Keratinocyte (primary cell): Measurements from ENCODE around the gene CDCA4. TPM values are rescaled to one million over a fixed set of nuclear protein-coding genes. Genes with fewer than 3 reads are reported as not detected.

Experiments used
- DNase-seq: peaks from one replicate; pipeline ENCODE4 v3.0.0-alpha.2; 2011; ENCODE audit warnings: low read depth, missing footprints, low spot score
- FAIRE-seq: peaks from 2 replicates; lab custom pipeline; 2011; peaks lifted over from hg19 to GRCh38; lab: Jason Lieb, UNC
- H2AFZ ChIP-seq: 2 replicates; pipeline ENCODE4 v1.6.0; 2012; ENCODE audit warnings: low read length, control low read depth, inconsistent platforms; ENCODE audit not compliant: control insufficient read depth
- H3K27ac ChIP-seq: 2 replicates; pipeline ENCODE4 v1.5.1; 2011; ENCODE audit warnings: low read length; ENCODE audit not compliant: control insufficient read depth, insufficient read depth
- H3K27me3 ChIP-seq: 3 replicates; pipeline ENCODE4 v1.6.0; 2011; ENCODE audit warnings: low read length; ENCODE audit not compliant: control insufficient read depth, insufficient read depth; ENCODE audit errors: extremely low read depth
- H3K36me3 ChIP-seq, 2 experiments: 2 replicates in 1 of 2; 3 replicates in 1 of 2; pipeline ENCODE4 v1.5.1; 2011; ENCODE audit warnings: low read length in 2 of 2, mild to moderate bottlenecking in 1 of 2; ENCODE audit not compliant: control insufficient read depth in 2 of 2, insufficient read depth in 2 of 2; ENCODE audit errors: extremely low read depth in 1 of 2
- H3K4me1 ChIP-seq: 3 replicates; pipeline ENCODE4 v1.5.1; 2011; ENCODE audit warnings: low read length; ENCODE audit not compliant: control insufficient read depth, insufficient read depth; ENCODE audit errors: extremely low read depth
- H3K4me2 ChIP-seq: 3 replicates; pipeline ENCODE4 v1.6.0; 2011; ENCODE audit warnings: low read depth, low read length; ENCODE audit not compliant: control insufficient read depth, insufficient read depth; ENCODE audit errors: extremely low read depth
- H3K4me3 ChIP-seq, 3 experiments: fragments of 200-600 bp in 1 of 3; sonication (generic) in 1 of 3; 2 replicates in 2 of 3; 3 replicates in 1 of 3; pipeline ENCODE4 v1.5.1; 2011 to 2016; ENCODE audit warnings: low read length in 3 of 3, mild to moderate bottlenecking in 3 of 3, control low read depth in 2 of 3, inconsistent platforms in 1 of 3, low read depth in 1 of 3, mixed read lengths in 1 of 3, mixed run types in 1 of 3, moderate library complexity in 1 of 3; ENCODE audit not compliant: control insufficient read depth in 2 of 3, insufficient read depth in 2 of 3; ENCODE audit errors: extremely low read depth in 1 of 3
- H3K79me2 ChIP-seq: 2 replicates; pipeline ENCODE4 v1.6.0; 2012; ENCODE audit warnings: low read length; ENCODE audit not compliant: control insufficient read depth, insufficient read depth
- H3K9ac ChIP-seq: 3 replicates; pipeline ENCODE4 v1.6.0; 2011; ENCODE audit warnings: low read length; ENCODE audit not compliant: control insufficient read depth, insufficient read depth; ENCODE audit errors: extremely low read depth
- H3K9me1 ChIP-seq: 3 replicates; pipeline ENCODE4 v1.6.0; 2011; ENCODE audit warnings: low read length; ENCODE audit not compliant: control insufficient read depth, insufficient read depth; ENCODE audit errors: extremely low read depth
- H3K9me3 ChIP-seq: 2 replicates; pipeline ENCODE4 v1.5.1; 2012; ENCODE audit warnings: low read depth, low read length; ENCODE audit not compliant: control insufficient read depth
- H4K20me1 ChIP-seq: 3 replicates; pipeline ENCODE4 v1.6.0; 2011; ENCODE audit warnings: low read length; ENCODE audit not compliant: control insufficient read depth, insufficient read depth; ENCODE audit errors: extremely low read depth
- CTCF ChIP-seq, 3 experiments: IDR thresholded peaks in 1 of 3; conservative IDR thresholded peaks in 1 of 3; optimal IDR thresholded peaks in 1 of 3; 2 replicates in 2 of 3; 3 replicates in 1 of 3; pipeline versions ENCODE3 to v1.5.1; 2011; ENCODE audit warnings: low read length in 3 of 3, mild to moderate bottlenecking in 3 of 3, moderate library complexity in 2 of 3, control low read depth in 1 of 3, inconsistent platforms in 1 of 3; ENCODE audit not compliant: insufficient read depth in 2 of 3; ENCODE audit errors: extremely low read depth in 1 of 3
- EZH2 ChIP-seq: IDR thresholded peaks from one replicate; pipeline ENCODE4 v1.6.1; 2012; ENCODE audit warnings: inconsistent platforms, mild to moderate bottlenecking, low read length, moderate library complexity
- dilution Hi-C: fragments of 300-500 bp; cut with MboI; formaldehyde crosslinking; loops from one replicate; pipeline ENCODE4 v1.7.0; 2020; ENCODE audit warnings: low sequenced_read_pairs; ENCODE audit not compliant: extremely low pct_ligation_motif_present
- polyA plus RNA-seq, 5 experiments: library from polyadenylated mRNA; depleted of rRNA in 3 of 5; stranded (reverse) in 3 of 5; stranded (forward) in 1 of 5; unstranded in 1 of 5; fragments of >200 nt; gene quantifications; 1 replicate in 1 of 5; 2 replicates in 3 of 5; 3 replicates in 1 of 5; pipeline versions ENCODE4 v1.2.1 to v1.2.3, GENCODE V29; 2011 to 2012; ENCODE audit warnings: missing spikeins in 2 of 5, low read depth in 1 of 5, low replicate concordance in 1 of 5

CDCA4 gene
- polyA plus RNA-seq, 1 donor (not counting 4 experiments of a cell fraction or from before 2014, with no cell fraction given): 35.7 TPM

GRCh38 chr14:104994978-104995377 lies 25.9 kb downstream of the CDCA4 start:
- H4K20me1 ChIP-seq: no peaks in the 10 kb centered on the region
- DNase-seq: no peak
- H3K4me1 ChIP-seq: no peaks in the 10 kb centered on the region
- no peaks in the 10 kb centered on the region for H3K79me2 ChIP-seq
- H3K27ac ChIP-seq: no peak overlapping the region
- H3K4me2 ChIP-seq: no peak overlapping the region
- no peaks in the 10 kb centered on the region for H3K27me3 ChIP-seq
- no peaks in the 10 kb centered on the region for H3K9me3 ChIP-seq
- H3K4me3 ChIP-seq: no peak overlapping the region
- dilution Hi-C loops: no loop called here
- no peak for TF ChIP-seq CTCF (optimal IDR thresholded peaks at IDR 0.05 in 1 of 3, IDR thresholded peaks at IDR 0.05 in 1 of 3, conservative IDR thresholded peaks at IDR 0.05 in 1 of 3; ENCODE audit: extremely low read depth in 1 of 3, insufficient read depth in 2 of 3, low read length in 3 of 3)
- TF ChIP-seq EZH2: no peak
- no peaks in the 10 kb centered on the region for H3K9me1 ChIP-seq
- no peak overlapping the region for H3K9ac ChIP-seq
- H2AFZ ChIP-seq: no peak overlapping the region
- peaks cover 18 to 22% of the 10 kb centered on the region in 2 experiments for H3K36me3 ChIP-seq
- no peak for FAIRE-seq

GRCh38 chr14:104993808-104994591 lies 26.9 kb downstream of the CDCA4 start:
- Histone ChIP-seq H3K9ac (no peak overlapping the region), H3K9me1 (no peaks in the 10 kb centered on the region), H3K36me3 (peaks cover 20 to 22% of the 10 kb centered on the region in 2 experiments), H3K27me3 (no peaks in the 10 kb centered on the region), H3K4me1 (no peaks in the 10 kb centered on the region), H3K27ac (no peak overlapping the region), H3K9me3 (no peaks in the 10 kb centered on the region), H3K4me2 (no peak overlapping the region), H2AFZ (no peak overlapping the region), H3K4me3 (no peak overlapping the region), H3K79me2 (no peaks in the 10 kb centered on the region), H4K20me1 (no peaks in the 10 kb centered on the region)
- DNase-seq: no peak
- no peak for FAIRE-seq
- TF ChIP-seq EZH2: no peak
- TF ChIP-seq CTCF (optimal IDR thresholded peaks at IDR 0.05 in 1 of 3, IDR thresholded peaks at IDR 0.05 in 1 of 3, conservative IDR thresholded peaks at IDR 0.05 in 1 of 3; ENCODE audit: extremely low read depth in 1 of 3, insufficient read depth in 2 of 3, low read length in 3 of 3): no peak
- dilution Hi-C loops: no loop called here
